GM10266 (cell line): ENCODE data around the gene SLBP.

Experiments
- DNase-seq: peaks from one replicate; pipeline ENCODE4 v3.0.0; 2012; ENCODE audit errors: extremely low spot score
- CTCF ChIP-seq: IDR thresholded peaks from 2 replicates; pipeline ENCODE4 v1.5.1; 2012; ENCODE audit warnings: mild to moderate bottlenecking, low read depth; ENCODE audit not compliant: control insufficient read depth, insufficient read depth; ENCODE audit errors: missing control alignments

SLBP gene

GRCh38 chr4:1727117-1728031, 15.3 kb upstream of the SLBP start:
- no peak for DNase-seq
- no peak for TF ChIP-seq CTCF

GRCh38 chr4:1726146-1726934, 14.2 kb upstream of the SLBP start:
- DNase-seq: peak; percentile 86
- peak; percentile 96 for TF ChIP-seq CTCF

GRCh38 chr4:1725521-1725920, 13.4 kb upstream of the SLBP start:
- DNase-seq: no peak
- TF ChIP-seq CTCF: no peak

DNA sequence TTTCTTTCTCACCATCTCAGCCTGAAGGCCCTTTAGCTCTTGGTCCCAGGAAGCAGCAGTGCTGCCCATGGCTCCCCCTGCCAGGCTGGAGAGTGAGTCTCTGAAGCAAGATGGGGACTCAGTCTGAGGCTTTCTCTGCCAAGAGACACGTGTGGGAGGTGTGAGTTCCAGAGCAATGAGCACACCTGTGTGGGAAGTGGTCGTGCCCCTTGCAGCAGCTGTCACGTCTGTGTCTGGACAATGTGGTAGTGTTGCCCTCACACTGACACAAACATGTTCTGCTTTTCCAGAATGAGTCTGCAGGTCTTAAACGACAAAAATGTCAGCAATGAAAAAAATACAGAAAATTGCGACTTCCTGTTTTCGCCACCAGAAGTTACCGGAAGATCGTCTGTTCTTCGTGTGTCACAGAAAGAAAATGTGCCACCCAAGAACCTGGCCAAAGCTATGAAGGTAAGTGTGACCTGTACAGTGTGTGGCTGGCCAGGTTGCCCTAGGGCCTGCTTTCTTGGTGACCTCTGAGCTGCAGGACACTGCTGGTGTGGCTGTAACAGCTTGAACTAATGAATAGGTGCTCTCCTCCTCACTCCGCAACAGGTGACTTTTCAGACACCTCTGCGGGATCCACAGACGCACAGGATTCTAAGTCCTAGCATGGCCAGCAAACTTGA, 11.1 kb upstream of the SLBP start:
- no peak for TF ChIP-seq CTCF
- DNase-seq: no peak

DNA sequence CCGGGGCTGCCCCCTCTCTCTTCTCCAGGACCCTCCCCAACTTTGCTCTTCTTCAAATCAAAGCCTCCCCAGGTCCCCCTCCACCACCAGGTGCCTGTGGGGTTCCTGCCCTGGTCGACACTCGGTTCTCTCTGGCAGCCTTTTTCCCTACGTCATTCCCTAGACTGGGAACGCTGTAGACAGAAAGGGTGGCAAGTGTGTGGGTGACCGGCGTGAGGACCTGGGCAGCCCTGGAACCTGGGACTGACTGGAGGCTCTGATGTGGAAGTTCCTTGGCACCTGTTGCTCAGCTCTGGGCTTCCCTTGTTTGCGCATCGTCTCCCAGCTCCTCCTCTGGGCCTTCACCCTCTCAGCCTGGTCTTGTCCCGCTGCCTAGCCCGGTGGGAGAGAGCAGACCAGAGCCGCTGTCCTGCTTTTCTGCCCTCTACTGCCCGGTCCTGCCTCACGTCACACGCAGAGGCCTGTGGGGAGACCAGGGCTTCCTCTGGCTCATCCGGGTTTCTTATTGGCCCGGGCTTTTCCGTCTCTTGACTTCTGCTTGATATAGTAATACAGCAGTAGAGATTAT, 10.5 kb upstream of the SLBP start:
- DNase-seq: no peak
- TF ChIP-seq CTCF: no peak

DNA sequence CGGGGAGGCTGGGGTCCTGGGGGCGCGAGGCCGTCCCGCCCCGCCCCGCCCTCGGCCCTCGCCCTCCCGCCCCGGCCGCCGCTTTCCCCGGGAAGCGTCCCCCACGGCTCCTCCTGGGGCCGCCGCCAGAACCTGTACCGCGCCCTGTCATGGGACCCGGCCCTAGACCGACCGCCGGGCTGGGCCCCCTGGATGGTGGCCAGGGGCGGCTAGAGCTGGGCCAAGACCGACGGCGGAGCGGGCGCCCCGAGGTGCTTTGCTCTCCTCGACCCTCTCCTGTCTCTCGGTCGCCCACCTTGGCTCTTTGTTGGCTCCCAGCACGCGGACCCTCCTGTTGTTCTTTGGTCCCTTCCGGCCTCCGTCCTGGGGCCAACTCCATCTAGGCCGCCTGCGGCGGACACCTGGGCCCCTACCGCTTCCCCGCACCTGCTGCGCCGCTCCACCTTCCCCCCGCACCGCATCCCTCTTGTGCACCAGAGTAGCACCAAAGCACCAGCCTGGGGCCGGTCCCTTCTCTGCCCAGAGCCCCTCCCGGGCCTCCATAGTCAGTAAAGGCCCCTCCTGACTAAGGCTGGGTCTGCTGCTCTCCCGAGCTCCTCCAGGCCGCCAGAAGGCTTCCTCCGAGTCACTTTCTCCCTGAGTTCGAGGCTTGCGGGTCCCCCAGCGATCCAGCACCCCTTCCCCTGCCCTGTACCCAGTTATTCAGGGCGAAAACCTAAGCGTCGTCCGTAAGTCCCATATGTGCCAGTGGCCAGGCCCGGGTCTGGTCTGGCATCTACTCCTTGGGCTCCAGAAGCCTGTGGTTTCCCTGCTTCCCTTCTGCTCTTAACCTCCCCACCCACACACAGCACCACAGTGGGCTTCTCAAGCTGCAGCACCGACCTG, 9.8 kb upstream of the SLBP start:
- no peak for TF ChIP-seq CTCF
- DNase-seq: no peak
